RPMI7951 (cell line): ENCODE data around the gene MYL7. TPM values are rescaled to one million over a fixed set of nuclear protein-coding genes. Genes with fewer than 3 reads are reported as not detected.
"Not testable (repeated sequence)": the region's sequence is repeated elsewhere in the genome, so short reads cannot be mapped to it uniquely, and the experiment has no call there.

Source experiments
- DNase-seq: peaks from one replicate; pipeline ENCODE4 v3.0.0-alpha.2; 2012; ENCODE audit warnings: low read depth
- total RNA-seq: library from RNA; depleted of rRNA; stranded (reverse); fragments of >200 nt; shearing (Covaris generic); gene quantifications from 2 replicates; pipeline ENCODE4 v1.2.3, GENCODE V29; 2014

The MYL7 gene
- total RNA-seq, 1 experiment from 2014 or later, result not detected

- DNase-seq, result no peak
These were observed 9.1 kb downstream of the MYL7 start for GRCh38 chr7:44132039-44132438.

GRCh38 chr7:44131173-44132029 is 9.7 kb downstream of the MYL7 start:
- DNase-seq, result no peak

GRCh38 chr7:44128721-44129582 is 12.2 kb downstream of the MYL7 start:
- DNase-seq, result no peak

GRCh38 chr7:44127161-44127560 is 14.0 kb downstream of the MYL7 start:
- no peak for DNase-seq

- DNase-seq, result not testable (repeated sequence)
These were observed 14.6 kb downstream of the MYL7 start for GRCh38 chr7:44126574-44126973.

- no peak for DNase-seq
These were observed 16.3 kb downstream of the MYL7 start for GRCh38 chr7:44124822-44125202.

GRCh38 chr7:44123190-44124003 is 17.7 kb downstream of the MYL7 start, which contains the start of gene POLD2:
POLD2 (minus strand) TSS chr7:44123548; CDS start chr7:44122053, 1,495 bp downstream.
- DNase-seq, result peak; percentile 98

- DNase-seq, result no peak
These were observed 18.6 kb downstream of the MYL7 start for GRCh38 chr7:44122529-44122928.

- DNase-seq, result no peak
These were observed 19.2 kb downstream of the MYL7 start for GRCh38 chr7:44121761-44122420.

- no peak for DNase-seq
These were observed 20.7 kb downstream of the MYL7 start for GRCh38 chr7:44120395-44120794.

- DNase-seq, result no peak
These were observed 21.2 kb downstream of the MYL7 start for GRCh38 chr7:44119829-44120380.

GRCh38 chr7:44117801-44118429 is 23.2 kb downstream of the MYL7 start:
- DNase-seq, result no peak

- no peak for DNase-seq
These were observed 24.1 kb downstream of the MYL7 start for GRCh38 chr7:44116789-44117666.

GRCh38 chr7:44116087-44116788 is 24.9 kb downstream of the MYL7 start:
- no peak for DNase-seq

- peak; percentile 34 for DNase-seq
These were observed 26.4 kb downstream of the MYL7 start for GRCh38 chr7:44114586-44115310.

- no peak for DNase-seq
These were observed 27.3 kb downstream of the MYL7 start for GRCh38 chr7:44113764-44114354.

- DNase-seq, result no peak
These were observed 28.0 kb downstream of the MYL7 start for GRCh38 chr7:44112997-44113763.
